C4-2B (cell line): ENCODE results near the gene STK4.

Source experiments
- ZFX ChIP-seq: fragments of 450-650 bp; IDR thresholded peaks from 2 replicates; pipeline ENCODE4 v1.6.1; 2017
- TF ChIP-seq, protein P1 (sequence below): fragments of 450-650 bp; conservative IDR thresholded peaks from 2 replicates; pipeline ENCODE4 v1.5.1; 2017; ENCODE audit warnings: mild to moderate bottlenecking

DNA sequence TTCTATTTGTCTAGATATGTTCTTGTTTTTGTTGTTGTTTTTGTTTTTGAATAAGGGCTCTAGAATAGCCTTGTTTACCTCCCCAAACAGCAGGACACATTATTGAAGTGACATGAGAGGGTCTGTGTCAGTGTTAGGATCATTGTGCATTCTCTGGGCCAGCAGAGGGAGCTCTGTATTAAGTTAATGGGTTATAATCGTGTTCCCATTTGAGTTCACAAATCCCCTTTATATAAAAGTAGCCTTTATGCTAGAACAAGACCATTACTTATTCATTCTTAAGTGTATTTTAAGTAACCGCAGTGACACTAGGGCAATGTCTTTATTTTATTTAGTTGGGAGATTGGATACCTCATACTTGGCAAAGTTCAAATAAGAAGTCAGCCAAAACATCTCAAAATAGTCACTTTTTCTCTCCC is 44.8 kb downstream of the STK4 start:
- TF ChIP-seq, protein P1, sequence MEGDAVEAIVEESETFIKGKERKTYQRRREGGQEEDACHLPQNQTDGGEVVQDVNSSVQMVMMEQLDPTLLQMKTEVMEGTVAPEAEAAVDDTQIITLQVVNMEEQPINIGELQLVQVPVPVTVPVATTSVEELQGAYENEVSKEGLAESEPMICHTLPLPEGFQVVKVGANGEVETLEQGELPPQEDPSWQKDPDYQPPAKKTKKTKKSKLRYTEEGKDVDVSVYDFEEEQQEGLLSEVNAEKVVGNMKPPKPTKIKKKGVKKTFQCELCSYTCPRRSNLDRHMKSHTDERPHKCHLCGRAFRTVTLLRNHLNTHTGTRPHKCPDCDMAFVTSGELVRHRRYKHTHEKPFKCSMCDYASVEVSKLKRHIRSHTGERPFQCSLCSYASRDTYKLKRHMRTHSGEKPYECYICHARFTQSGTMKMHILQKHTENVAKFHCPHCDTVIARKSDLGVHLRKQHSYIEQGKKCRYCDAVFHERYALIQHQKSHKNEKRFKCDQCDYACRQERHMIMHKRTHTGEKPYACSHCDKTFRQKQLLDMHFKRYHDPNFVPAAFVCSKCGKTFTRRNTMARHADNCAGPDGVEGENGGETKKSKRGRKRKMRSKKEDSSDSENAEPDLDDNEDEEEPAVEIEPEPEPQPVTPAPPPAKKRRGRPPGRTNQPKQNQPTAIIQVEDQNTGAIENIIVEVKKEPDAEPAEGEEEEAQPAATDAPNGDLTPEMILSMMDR: peak; percentile 90
- no peak for TF ChIP-seq ZFX
